HCT116 (cell line): ENCODE results near the gene NUDT5. TPM values are rescaled to one million over a fixed set of nuclear protein-coding genes. Genes with fewer than 3 reads are reported as not detected.

Experiments
- ATAC-seq: fragments of 200-7000 bp; cut with Tn5 transposase; 2 replicates; pipeline ENCODE4 v1.9.1; 2020; ENCODE audit warnings: mild to moderate bottlenecking, moderate library complexity
- BruUV-seq: library from RNA; stranded (reverse); fragments of 400-500 nt; replicated peaks from 2 replicates; lab custom pipeline; 2021; lab: Mats Ljungman, UMichigan
- CTCF ChIA-PET: fragments of 300-600 bp; sonication (Branson Sonifier 250); formaldehyde crosslinking; loops from one replicate; lab custom pipeline; 2021; ENCODE audit warnings: antibody characterized with exemption; lab: Charles Lee
- POLR2A ChIA-PET: fragments of 300-600, 350-600 bp; sonication (Branson Sonifier 250); formaldehyde crosslinking; loops from one replicate; lab custom pipeline; 2021; ENCODE audit warnings: antibody characterized with exemption; lab: Charles Lee
- RAD21 ChIA-PET, 2 experiments: fragments of 300-600 bp; sonication (Branson Sonifier 250); formaldehyde crosslinking; loops; one replicate each; lab custom pipeline; 2023; ENCODE audit warnings: low total read pairs in 2 of 2; ENCODE audit not compliant: uncharacterized antibody in 2 of 2, unreplicated experiment in 2 of 2, low non-redundant PET in 1 of 2; lab: Charles Lee
- DNase-seq: peaks from one replicate; pipeline ENCODE4 v3.0.0-alpha.2; 2010; ENCODE audit warnings: low read depth, low spot score
- H2AFZ ChIP-seq: fragments of 200-600 bp; shearing (Covaris generic), sonication (generic); 2 replicates; pipeline ENCODE4 v1.6.1; 2017; ENCODE audit warnings: low read depth, mixed run types, mixed read lengths, antibody characterized with exemption, low read length; ENCODE audit not compliant: poor library complexity, severe bottlenecking
- H3K27ac ChIP-seq: 2 replicates; pipeline ENCODE4 v1.5.1; 2012; ENCODE audit warnings: low read depth, low read length
- H3K27me3 ChIP-seq: fragments of 200-600 bp; sonication (generic); 2 replicates; pipeline ENCODE4 v1.6.1; 2016; ENCODE audit warnings: mixed run types, low read length, mixed read lengths; ENCODE audit not compliant: insufficient read depth
- H3K36me3 ChIP-seq, 2 experiments: fragments of 200-500 bp in 1 of 2; fragments of 200-600 bp in 1 of 2; sonication (Bioruptor generic) in 1 of 2; sonication (generic) in 1 of 2; 2 replicates each; pipeline versions ENCODE4 v1.5.1 to v1.6.1; 2014 to 2016; ENCODE audit warnings: low read length in 2 of 2, inconsistent platforms in 1 of 2, mixed read lengths in 1 of 2, mixed run types in 1 of 2; ENCODE audit not compliant: insufficient read depth in 2 of 2, control insufficient read depth in 1 of 2
- H3K4me1 ChIP-seq, 2 experiments: fragments of 200-600 bp in 1 of 2; sonication (generic) in 1 of 2; 2 replicates each; pipeline versions ENCODE4 v1.5.1 to v1.6.1; 2012 to 2017; ENCODE audit warnings: low read length in 2 of 2, inconsistent platforms in 1 of 2, mild to moderate bottlenecking in 1 of 2, mixed read lengths in 1 of 2, mixed run types in 1 of 2, moderate library complexity in 1 of 2; ENCODE audit not compliant: insufficient read depth in 2 of 2, control insufficient read depth in 1 of 2
- H3K4me2 ChIP-seq: fragments of 200-600 bp; sonication (generic); 2 replicates; pipeline ENCODE4 v1.6.1; 2017; ENCODE audit warnings: mixed run types, low read length, mixed read lengths
- H3K4me3 ChIP-seq, 2 experiments: fragments of 200-600 bp in 1 of 2; sonication (generic) in 1 of 2; replicated peaks in 1 of 2; 2 replicates each; pipeline ENCODE4 v1.5.1; 2011 to 2016; ENCODE audit warnings: low read length in 2 of 2, control low read depth in 1 of 2, low read depth in 1 of 2, mild to moderate bottlenecking in 1 of 2, mixed read lengths in 1 of 2, mixed run types in 1 of 2
- H3K79me2 ChIP-seq: fragments of 200-600 bp; sonication (generic); 2 replicates; pipeline ENCODE4 v1.6.1; 2017; ENCODE audit warnings: mild to moderate bottlenecking, mixed run types, low read length, moderate library complexity, mixed read lengths; ENCODE audit not compliant: insufficient read depth
- H3K9ac ChIP-seq: fragments of 200-600 bp; sonication (generic); 2 replicates; pipeline ENCODE4 v1.6.1; 2016; ENCODE audit warnings: low read length, mixed read lengths
- H3K9me2 ChIP-seq: fragments of 200-600 bp; sonication (generic), shearing (Covaris generic); 2 replicates; pipeline ENCODE4 v1.6.1; 2017; ENCODE audit warnings: mixed run types, mild to moderate bottlenecking, moderate library complexity; ENCODE audit not compliant: insufficient read depth
- H3K9me3 ChIP-seq, 2 experiments: fragments of 200-500 bp in 1 of 2; fragments of 200-600 bp in 1 of 2; sonication (Bioruptor generic) in 1 of 2; sonication (generic) in 1 of 2; 2 replicates each; pipeline ENCODE4 v1.6.1; 2014 to 2017; ENCODE audit warnings: low read length in 2 of 2, mixed read lengths in 2 of 2, inconsistent platforms in 1 of 2, low read depth in 1 of 2, mild to moderate bottlenecking in 1 of 2, mixed run types in 1 of 2, moderate library complexity in 1 of 2; ENCODE audit not compliant: control insufficient read depth in 1 of 2, insufficient read depth in 1 of 2
- H4K20me1 ChIP-seq: fragments of 200-600 bp; sonication (generic), shearing (Covaris generic); 2 replicates; pipeline ENCODE4 v1.6.1; 2017; ENCODE audit warnings: mixed run types, mild to moderate bottlenecking, moderate library complexity; ENCODE audit not compliant: insufficient read depth
- ATF3 ChIP-seq: IDR thresholded peaks from 2 replicates; pipeline ENCODE4 v1.6.1; 2012
- EGR1 ChIP-seq: IDR thresholded peaks from 2 replicates; pipeline ENCODE4 v1.6.1; 2012; ENCODE audit warnings: low read depth
- ELF1 ChIP-seq: IDR thresholded peaks from 2 replicates; pipeline ENCODE4 v1.6.1; 2012; ENCODE audit warnings: low read depth, borderline replicate concordance
- EZH2 ChIP-seq: fragments of 200-600 bp; sonication (generic); IDR thresholded peaks from 2 replicates; pipeline ENCODE4 v1.6.1; 2017; ENCODE audit warnings: antibody characterized with exemption, mixed run types
- JUND ChIP-seq: IDR thresholded peaks from 2 replicates; pipeline ENCODE4 v1.6.1; 2012
- POLR2A ChIP-seq: IDR thresholded peaks from 2 replicates; pipeline ENCODE4 v1.7.0; 2011; ENCODE audit warnings: borderline replicate concordance; ENCODE audit not compliant: insufficient read depth, insufficient read length; ENCODE audit errors: extremely low read depth
- POLR2AphosphoS5 ChIP-seq: IDR thresholded peaks from 2 replicates; pipeline ENCODE4 v1.6.1; 2011; ENCODE audit warnings: mild to moderate bottlenecking, low read depth, low read length, moderate library complexity
- RAD21 ChIP-seq: IDR thresholded peaks from 2 replicates; pipeline ENCODE4 v1.6.1; 2012; ENCODE audit warnings: low read depth, mild to moderate bottlenecking
- TCF7L2 ChIP-seq: IDR thresholded peaks from 2 replicates; pipeline ENCODE4 v1.7.0; 2011; ENCODE audit warnings: borderline replicate concordance, inconsistent platforms; ENCODE audit not compliant: insufficient read depth, insufficient read length; ENCODE audit errors: extremely low read depth
- ZNF274 ChIP-seq: fragments of 200-500 bp; sonication (Bioruptor generic); IDR thresholded peaks from 2 replicates; pipeline ENCODE4 v1.6.1; 2014; ENCODE audit warnings: mild to moderate bottlenecking, low read depth, low read length, inconsistent platforms
- intact Hi-C: fragments of 100-400 bp; cut with micrococcal nuclease; formaldehyde crosslinking; loops from 2 replicates; pipeline ENCODE4 v1.10.0; 2022
- total RNA-seq: library from RNA; stranded (reverse); gene quantifications from one replicate; pipeline ENCODE4 v1.2.1, GENCODE V29; 2021; ENCODE audit not compliant: unreplicated experiment
- TF ChIP-seq, protein P1 (sequence below), 3 experiments: fragments of 200-600 bp in 1 of 3; sonication (generic) in 1 of 3; IDR thresholded peaks in 2 of 3; conservative IDR thresholded peaks in 1 of 3; 2 replicates each; pipeline ENCODE4 v1.5.1; 2012 to 2017; ENCODE audit warnings: low read depth in 2 of 3, low read length in 2 of 3, antibody characterized with exemption in 1 of 3, borderline replicate concordance in 1 of 3, control low read depth in 1 of 3, mild to moderate bottlenecking in 1 of 3, mixed read lengths in 1 of 3, mixed run types in 1 of 3, moderate library complexity in 1 of 3; ENCODE audit not compliant: insufficient read depth in 1 of 3

Gene NUDT5
- total RNA-seq, 1 experiment from 2014 or later = 101 TPM

GRCh38 chr10:12218991-12219390 is 23.3 kb upstream of the NUDT5 start (continued):
- TF ChIP-seq ATF3 (no peak), JUND (no peak), EGR1 (no peak), POLR2AphosphoS5 (no peak), POLR2A (no peak), TCF7L2 (no peak)

- Histone ChIP-seq H3K79me2 (peaks cover 82% of the 10 kb centered on the region), H4K20me1 (0 out of 2 replicates have a peak, but pooled peaks cover 4% of the 10 kb centered on the region), H3K9me3 (no peaks in the 10 kb centered on the region), H2AFZ (no peak overlapping the region), H3K27me3 (no peaks in the 10 kb centered on the region), H3K9ac (no peak overlapping the region), H3K36me3 (peaks cover 54 to 56% of the 10 kb centered on the region in 2 experiments; a peak in 3 of 4 replicates), H3K4me1 (no peaks in the 10 kb centered on the region; a peak in 1 of 4 replicates), H3K9me2 (no peaks in the 10 kb centered on the region), H3K4me2 (no peak overlapping the region), H3K4me3 (no peak overlapping the region), H3K27ac (no peak overlapping the region)
- BruUV-seq = no TSS peak
- ChIA-PET RAD21 (interaction anchor here in 1 of 2 experiments (1.0 kb wide), 1 partner anchor 495 kb away, joined by 3 read pairs; no protein-coding TSS in a partner anchor), CTCF (interaction anchor here (0.8 to 2.5 kb wide), 5 partner anchors 13 to 687 kb away, joined by 3 to 16 read pairs (median 3); no protein-coding TSS in a partner anchor), POLR2A (interaction anchor here (1.1 kb wide), 1 partner anchor 493 kb away, joined by 3 read pairs; no protein-coding TSS in a partner anchor)
- intact Hi-C loops = loop anchor here (5.0 kb wide), 1 partner anchor 498 kb away; no protein-coding TSS in a partner anchor
- ATAC-seq (no peak), DNase-seq (no peak)
- TF ChIP-seq EZH2 (no peak), RAD21 (peak; percentile 54), ELF1 (no peak), ZNF274 (no peak), POLR2A (no peak), TCF7L2 (no peak), EGR1 (no peak)
- TF ChIP-seq, protein P1, sequence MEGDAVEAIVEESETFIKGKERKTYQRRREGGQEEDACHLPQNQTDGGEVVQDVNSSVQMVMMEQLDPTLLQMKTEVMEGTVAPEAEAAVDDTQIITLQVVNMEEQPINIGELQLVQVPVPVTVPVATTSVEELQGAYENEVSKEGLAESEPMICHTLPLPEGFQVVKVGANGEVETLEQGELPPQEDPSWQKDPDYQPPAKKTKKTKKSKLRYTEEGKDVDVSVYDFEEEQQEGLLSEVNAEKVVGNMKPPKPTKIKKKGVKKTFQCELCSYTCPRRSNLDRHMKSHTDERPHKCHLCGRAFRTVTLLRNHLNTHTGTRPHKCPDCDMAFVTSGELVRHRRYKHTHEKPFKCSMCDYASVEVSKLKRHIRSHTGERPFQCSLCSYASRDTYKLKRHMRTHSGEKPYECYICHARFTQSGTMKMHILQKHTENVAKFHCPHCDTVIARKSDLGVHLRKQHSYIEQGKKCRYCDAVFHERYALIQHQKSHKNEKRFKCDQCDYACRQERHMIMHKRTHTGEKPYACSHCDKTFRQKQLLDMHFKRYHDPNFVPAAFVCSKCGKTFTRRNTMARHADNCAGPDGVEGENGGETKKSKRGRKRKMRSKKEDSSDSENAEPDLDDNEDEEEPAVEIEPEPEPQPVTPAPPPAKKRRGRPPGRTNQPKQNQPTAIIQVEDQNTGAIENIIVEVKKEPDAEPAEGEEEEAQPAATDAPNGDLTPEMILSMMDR (IDR thresholded peaks at IDR 0.05 in 2 of 3, conservative IDR thresholded peaks at IDR 0.05 in 1 of 3; ENCODE audit: borderline replicate concordance in 1 of 3, insufficient read depth in 1 of 3, low read depth in 2 of 3, low read length in 2 of 3) = peak; percentile 48 to 83 (median 64); a peak in 5 of 6 replicates
These were observed 19.1 kb upstream of the NUDT5 start for GRCh38 chr10:12214763-12215218.
